MCF 10A (cell line): ENCODE results near the gene GLTP. TPM values are rescaled to one million over a fixed set of nuclear protein-coding genes. Genes with fewer than 3 reads are reported as not detected.

ENCODE experiments used
- BruUV-seq: library from RNA; stranded (reverse); fragments of 400-500 nt; replicated peaks from 2 replicates; lab custom pipeline; 2021; lab: Mats Ljungman, UMichigan
- CTCF ChIA-PET: fragments of 300-600 bp; sonication (Branson Sonifier 250); formaldehyde crosslinking; extraction: SDS; loops from one replicate; lab custom pipeline; 2021; ENCODE audit warnings: antibody characterized with exemption, inconsistent platforms; lab: Yijun Ruan, JAX
- POLR2A ChIA-PET: fragments of 300-600, 350-650 bp; sonication (Branson Sonifier 250); formaldehyde crosslinking; extraction: SDS; loops from one replicate; lab custom pipeline; 2020; ENCODE audit warnings: antibody characterized with exemption, inconsistent platforms; lab: Yijun Ruan, JAX
- DNase-seq: peaks from one replicate; pipeline ENCODE4 v3.0.0-alpha.2; 2018; ENCODE audit not compliant: unreplicated experiment
- H3K27ac Mint-ChIP-seq: one replicate; pipeline ENCODE4 v1.8.0; 2022; ENCODE audit warnings: mild to moderate bottlenecking, low read depth, mixed read lengths; ENCODE audit not compliant: unreplicated experiment
- H3K27me3 Mint-ChIP-seq: one replicate; pipeline ENCODE4 v1.8.0; 2022; ENCODE audit warnings: mixed read lengths; ENCODE audit not compliant: insufficient read depth, unreplicated experiment
- H3K36me3 Mint-ChIP-seq: one replicate; pipeline ENCODE4 v1.8.0; 2022; ENCODE audit warnings: mild to moderate bottlenecking, moderate library complexity, mixed read lengths; ENCODE audit not compliant: insufficient read depth, unreplicated experiment
- H3K4me1 Mint-ChIP-seq: one replicate; pipeline ENCODE4 v1.8.0; 2022; ENCODE audit warnings: mixed read lengths; ENCODE audit not compliant: insufficient read depth, unreplicated experiment
- H3K4me3 Mint-ChIP-seq: one replicate; pipeline ENCODE4 v1.8.0; 2022; ENCODE audit warnings: mild to moderate bottlenecking, moderate library complexity, mixed read lengths; ENCODE audit not compliant: unreplicated experiment
- H3K9me3 Mint-ChIP-seq: one replicate; pipeline ENCODE4 v1.8.0; 2022; ENCODE audit warnings: mixed read lengths; ENCODE audit not compliant: unreplicated experiment
- CTCF ChIP-seq: fragments of 200-600 bp; IDR thresholded peaks from one replicate; pipeline ENCODE4 v1.8.0; 2022; ENCODE audit warnings: antibody characterized with exemption, mild to moderate bottlenecking; ENCODE audit not compliant: unreplicated experiment
- intact Hi-C: fragments of 100-400 bp; cut with micrococcal nuclease; formaldehyde crosslinking; loops from 2 replicates; pipeline ENCODE4 v1.14.1; 2022
- total RNA-seq: library from RNA; stranded (reverse); gene quantifications from 2 replicates; pipeline ENCODE4 v1.2.3, GENCODE V29; 2022

The GLTP gene
- total RNA-seq, 1 experiment from 2014 or later = 37.2 TPM

GRCh38 chr12:109912855-109913321 is 32.5 kb upstream of the GLTP start:
- no peak overlapping the region for H3K27ac Mint-ChIP-seq
- DNase-seq = no peak
- ChIA-PET POLR2A (interaction anchor here (0.6 to 1.3 kb wide), 2 partner anchors 12 to 55 kb away, joined by 4 to 5 read pairs; partner anchors contain the start of gene TCHP), CTCF (interaction anchor here (0.5 to 1.2 kb wide), 2 partner anchors 63 to 1423 kb away, joined by 3 to 4 read pairs; no protein-coding TSS in a partner anchor)
- intact Hi-C loops = no loop called here
- H3K9me3 Mint-ChIP-seq = no peaks in the 10 kb centered on the region
- no TSS peak for BruUV-seq
- H3K4me1 Mint-ChIP-seq = no peaks in the 10 kb centered on the region
- no peak for TF ChIP-seq CTCF
- H3K36me3 Mint-ChIP-seq = peaks cover 60% of the 10 kb centered on the region
- H3K4me3 Mint-ChIP-seq = no peak overlapping the region
- H3K27me3 Mint-ChIP-seq = no peaks in the 10 kb centered on the region

DNA sequence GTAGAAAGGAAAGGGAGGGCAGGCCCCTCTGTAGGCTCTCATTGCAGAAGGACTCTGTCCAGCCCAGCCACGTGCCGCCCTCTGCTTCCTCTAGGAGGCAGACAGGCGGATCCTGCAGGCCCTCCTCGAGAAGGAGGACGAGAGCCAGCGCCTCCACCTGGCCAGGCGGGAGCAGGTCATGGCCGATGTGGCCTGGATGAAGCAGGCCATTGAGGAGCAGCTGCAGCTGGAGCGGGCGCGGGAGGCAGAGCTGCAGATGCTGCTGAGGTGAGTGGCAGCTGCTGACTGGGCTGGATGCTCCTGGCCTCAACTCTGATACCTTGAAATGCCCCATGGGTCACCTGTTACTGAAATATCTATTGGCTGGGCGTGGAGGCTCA is 30.6 kb upstream of the GLTP start:
- no peaks in the 10 kb centered on the region for H3K9me3 Mint-ChIP-seq
- no peak overlapping the region for H3K4me3 Mint-ChIP-seq
- H3K36me3 Mint-ChIP-seq = peaks cover 63% of the 10 kb centered on the region
- DNase-seq = peak; percentile 21
- BruUV-seq = no TSS peak
- H3K27ac Mint-ChIP-seq = no peak overlapping the region
- intact Hi-C loops = no loop called here
- CTCF ChIA-PET = interaction anchor here (0.7 to 1.2 kb wide), 7 partner anchors 13 to 1165 kb away, joined by 3 to 5 read pairs (median 3); no protein-coding TSS in a partner anchor
- H3K4me1 Mint-ChIP-seq = no peaks in the 10 kb centered on the region
- peak; percentile 27 for TF ChIP-seq CTCF
- no peaks in the 10 kb centered on the region for H3K27me3 Mint-ChIP-seq
- POLR2A ChIA-PET = interaction anchor here (2.3 kb wide), 1 partner anchor 10 kb away, joined by 8 read pairs; the partner anchor contains the start of gene TCHP

- BruUV-seq = no TSS peak
- TF ChIP-seq CTCF = no peak
- Mint-ChIP-seq H3K9me3 (no peaks in the 10 kb centered on the region), H3K27ac (no peak overlapping the region), H3K4me1 (no peaks in the 10 kb centered on the region), H3K4me3 (no peak overlapping the region), H3K36me3 (peaks cover 68% of the 10 kb centered on the region), H3K27me3 (no peaks in the 10 kb centered on the region)
- ChIA-PET POLR2A (interaction anchor here (2.3 kb wide), 1 partner anchor 10 kb away, joined by 8 read pairs; the partner anchor contains the start of gene TCHP), CTCF (interaction anchor here (0.7 to 1.5 kb wide), 9 partner anchors 10 to 1165 kb away, joined by 3 to 9 read pairs (median 4); no protein-coding TSS in a partner anchor)
- DNase-seq = no peak
- intact Hi-C loops = no loop called here
These were observed 30.1 kb upstream of the GLTP start for GRCh38 chr12:109910254-109910968.

- no TSS peak for BruUV-seq
- H3K36me3 Mint-ChIP-seq = peaks cover 60% of the 10 kb centered on the region
- CTCF ChIA-PET = interaction anchor here (1.6 kb wide), 1 partner anchor 22 kb away, joined by 6 read pairs; no protein-coding TSS in a partner anchor
These were observed 25.0 kb upstream of the GLTP start for GRCh38 chr12:109905301-109905700.

More at GRCh38 chr12:109905301-109905700, 25.0 kb upstream of the GLTP start:
- POLR2A ChIA-PET = no interaction called here
- TF ChIP-seq CTCF = no peak
- intact Hi-C loops = no loop called here
- peak overlapping the region; percentile 64 for H3K27ac Mint-ChIP-seq
- no peak for DNase-seq
- no peak overlapping the region for H3K4me3 Mint-ChIP-seq
- H3K27me3 Mint-ChIP-seq = no peaks in the 10 kb centered on the region
- peaks cover 14% of the 10 kb centered on the region for H3K4me1 Mint-ChIP-seq
- H3K9me3 Mint-ChIP-seq = no peaks in the 10 kb centered on the region
